Measurements from ENCODE around the gene PLEKHN1. TPM values are rescaled to one million over a fixed set of nuclear protein-coding genes. Genes with fewer than 3 reads are reported as not detected.
"Not testable (repeated sequence)": the region's sequence is repeated elsewhere in the genome, so short reads cannot be mapped to it uniquely, and the experiment has no call there.

PLEKHN1 gene
- total RNA-seq, 2 donors from 2014 or later, result 1.5 to 4.6 TPM

DNA sequence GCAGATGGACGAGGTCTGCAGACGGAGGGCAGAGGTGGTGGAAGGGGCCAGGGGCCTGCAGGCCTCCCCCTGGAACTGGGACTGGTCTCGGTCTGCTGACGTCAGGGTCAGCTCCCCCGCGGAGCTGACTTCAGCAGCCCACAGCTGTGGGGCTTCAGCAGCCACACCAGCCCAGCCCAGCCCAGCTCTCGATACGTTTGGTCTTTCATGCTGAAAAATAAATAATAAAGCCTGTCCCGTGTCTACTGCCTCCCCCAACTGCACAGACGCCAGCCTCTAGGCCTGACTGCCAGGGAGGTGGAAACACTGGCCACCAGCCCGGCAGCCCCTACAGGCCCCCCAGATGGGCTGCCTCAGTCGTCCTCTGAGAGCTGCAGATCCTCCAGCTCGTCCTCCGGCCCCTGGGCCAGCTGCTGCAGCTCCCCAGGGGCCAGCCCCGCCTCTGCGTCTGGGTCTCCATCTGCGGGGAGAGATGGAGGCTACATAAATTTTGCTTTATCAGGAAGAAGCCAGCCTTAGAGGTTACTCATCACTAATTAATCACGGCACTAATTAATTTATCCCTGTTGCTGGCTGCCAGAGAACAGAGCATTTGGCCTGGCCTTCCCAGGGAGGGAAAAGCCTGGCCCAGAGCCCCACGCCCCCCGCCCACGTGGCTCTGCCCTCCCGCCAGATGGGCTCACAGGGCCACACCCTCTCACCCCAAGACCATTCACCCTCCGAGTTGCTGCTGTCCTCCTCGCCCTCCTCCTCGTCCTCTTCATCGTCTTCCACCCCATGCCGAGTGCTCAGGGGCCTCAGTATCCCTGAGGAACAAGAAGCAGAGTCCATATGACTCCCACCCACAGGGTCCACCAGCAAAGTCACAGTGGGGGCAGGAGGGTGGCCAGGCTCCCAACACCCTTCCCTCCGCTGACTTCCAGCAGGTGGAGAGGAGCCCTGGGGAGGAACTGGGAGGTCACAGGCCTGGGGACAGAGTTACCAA lies 21.6 kb upstream of the PLEKHN1 start:
- TF ChIP-seq CTCF (conservative IDR thresholded peaks at IDR 0.05), result no peak
- H3K36me3 ChIP-seq (ENCODE audit: control insufficient read depth, insufficient read depth, low read length), result peaks cover 21% of the 10 kb centered on the region
- H3K9me3 Mint-ChIP-seq, result no peaks in the 10 kb centered on the region
- no peak overlapping the region for H3K4me3 ChIP-seq (ENCODE audit: low read length)
- peaks cover 34% of the 10 kb centered on the region for H3K36me3 Mint-ChIP-seq (ENCODE audit: low read depth)
- peaks cover 9% of the 10 kb centered on the region for H3K4me1 ChIP-seq (ENCODE audit: control insufficient read depth, insufficient read depth, low read length)
- H3K27me3 ChIP-seq (ENCODE audit: control insufficient read depth, insufficient read depth, low read length, poor library complexity, severe bottlenecking), result peaks cover 7% of the 10 kb centered on the region
- H3K27ac ChIP-seq (ENCODE audit: low read depth, low read length), result peak overlapping the region; percentile 66
- DNase-seq, result no peak
- no peaks in the 10 kb centered on the region for H3K9me3 ChIP-seq (ENCODE audit: control insufficient read depth, low read length)
- H3K27ac Mint-ChIP-seq, result peak overlapping the region; percentile 64
- H3K9ac ChIP-seq (ENCODE audit: extremely low read depth, low read length, poor library complexity, severe bottlenecking), result no peak overlapping the region
- H3K4me3 Mint-ChIP-seq, result peak overlapping the region; percentile 76
- peaks cover 4% of the 10 kb centered on the region for H3K4me1 Mint-ChIP-seq
- WGBS, 2 experiments (ENCODE audit: insufficient coverage in 1 of 2, insufficient read length in 1 of 2), result 79 to 85% methylated on average over 9 to 28 of the region's 28 CpGs
- H3K27me3 Mint-ChIP-seq (ENCODE audit: insufficient read depth), result peaks cover 7% of the 10 kb centered on the region

- peaks cover under 1% of the 10 kb centered on the region for H3K4me1 ChIP-seq (ENCODE audit: control insufficient read depth, insufficient read depth, low read length)
- H3K4me3 Mint-ChIP-seq, result no peak overlapping the region
- H3K36me3 Mint-ChIP-seq (ENCODE audit: low read depth), result peaks cover 46% of the 10 kb centered on the region
- peaks cover 33% of the 10 kb centered on the region for H3K36me3 ChIP-seq (ENCODE audit: control insufficient read depth, insufficient read depth, low read length)
- peaks cover 2% of the 10 kb centered on the region for H3K27me3 Mint-ChIP-seq (ENCODE audit: insufficient read depth)
- H3K4me3 ChIP-seq (ENCODE audit: low read length), result no peak overlapping the region
- WGBS, 2 experiments (ENCODE audit: insufficient coverage in 1 of 2, insufficient read length in 1 of 2), result 94 to 97% methylated on average over 18 to 29 of the region's 29 CpGs
- no peaks in the 10 kb centered on the region for H3K9me3 Mint-ChIP-seq
- peaks cover 4% of the 10 kb centered on the region for H3K27me3 ChIP-seq (ENCODE audit: control insufficient read depth, insufficient read depth, low read length, poor library complexity, severe bottlenecking)
- peak overlapping the region; percentile 44 for H3K27ac Mint-ChIP-seq
- H3K4me1 Mint-ChIP-seq, result peaks cover 4% of the 10 kb centered on the region
- no peak overlapping the region for H3K27ac ChIP-seq (ENCODE audit: low read depth, low read length)
- no peaks in the 10 kb centered on the region for H3K9me3 ChIP-seq (ENCODE audit: control insufficient read depth, low read length)
- DNase-seq, result no peak
- TF ChIP-seq CTCF (conservative IDR thresholded peaks at IDR 0.05), result no peak
- H3K9ac ChIP-seq (ENCODE audit: extremely low read depth, low read length, poor library complexity, severe bottlenecking), result no peak overlapping the region
Observed at GRCh38 chr1:945688-946556, 20.4 kb upstream of the PLEKHN1 start.

DNA sequence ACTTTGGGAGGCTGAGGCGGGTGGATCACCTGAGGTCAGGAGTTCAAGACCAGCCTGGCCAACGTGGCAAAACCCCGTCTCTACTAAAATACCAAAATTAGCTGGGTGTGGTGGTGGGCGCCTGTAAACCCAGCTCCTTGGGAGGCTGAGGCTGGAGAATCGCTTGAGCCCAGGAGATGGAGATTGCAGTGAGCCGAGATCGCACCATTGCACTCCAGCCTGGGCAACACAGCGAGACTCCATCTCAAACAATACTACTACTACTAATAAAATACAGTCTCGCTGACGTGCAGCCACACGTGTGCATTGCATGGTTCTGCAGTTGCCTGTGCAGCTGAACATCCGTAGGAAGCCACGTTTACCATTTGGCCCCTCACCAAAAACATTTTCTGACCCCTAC lies 19.5 kb upstream of the PLEKHN1 start:
- H3K4me1 Mint-ChIP-seq; H3K9ac ChIP-seq (ENCODE audit: extremely low read depth, low read length, poor library complexity, severe bottlenecking); H3K27me3 Mint-ChIP-seq (ENCODE audit: insufficient read depth); H3K27ac ChIP-seq (ENCODE audit: low read depth, low read length); H3K4me1 ChIP-seq (ENCODE audit: control insufficient read depth, insufficient read depth, low read length); H3K27me3 ChIP-seq (ENCODE audit: control insufficient read depth, insufficient read depth, low read length, poor library complexity, severe bottlenecking); H3K4me3 Mint-ChIP-seq; H3K4me3 ChIP-seq (ENCODE audit: low read length); DNase-seq; H3K9me3 Mint-ChIP-seq; H3K27ac Mint-ChIP-seq; H3K9me3 ChIP-seq (ENCODE audit: control insufficient read depth, low read length): not testable (repeated sequence)
- H3K36me3 Mint-ChIP-seq (ENCODE audit: low read depth), result peaks cover 53% of the 10 kb centered on the region
- peaks cover 40% of the 10 kb centered on the region for H3K36me3 ChIP-seq (ENCODE audit: control insufficient read depth, insufficient read depth, low read length)
- 94 to 96% methylated on average over 5 to 13 of the region's 13 CpGs for WGBS, 2 experiments (ENCODE audit: insufficient coverage in 1 of 2, insufficient read length in 1 of 2)
